Esophagus muscularis mucosa (tissue), 4 donors: ENCODE measurements around the gene LRRC4B.

Experiments used
- EP300 ChIP-seq: sonication (generic); formaldehyde crosslinking; IDR thresholded peaks from one replicate; pipeline ENCODE4 v1.6.1; 2017; ENCODE audit warnings: antibody characterized with exemption
- POLR2A ChIP-seq: fragments of 450-650 bp; IDR thresholded peaks from one replicate; pipeline ENCODE4 v1.6.1; 2017; ENCODE audit warnings: antibody characterized with exemption, moderate library complexity, mild to moderate bottlenecking, low read depth
- POLR2AphosphoS5 ChIP-seq, 2 donors: sonication (generic); formaldehyde crosslinking; IDR thresholded peaks; one replicate each; pipeline ENCODE4 v1.6.1; 2017; ENCODE audit warnings: antibody characterized with exemption in 2 of 2
- TF ChIP-seq, protein P1 (sequence below), 3 experiments: fragments of 200-600 bp in 2 of 3; fragments of 450-650 bp in 1 of 3; sonication (generic) in 2 of 3; IDR thresholded peaks; one replicate each; pipeline ENCODE4 v1.5.1; 2017 to 2019; ENCODE audit warnings: antibody characterized with exemption in 3 of 3, mild to moderate bottlenecking in 2 of 3, moderate library complexity in 1 of 3

DNA sequence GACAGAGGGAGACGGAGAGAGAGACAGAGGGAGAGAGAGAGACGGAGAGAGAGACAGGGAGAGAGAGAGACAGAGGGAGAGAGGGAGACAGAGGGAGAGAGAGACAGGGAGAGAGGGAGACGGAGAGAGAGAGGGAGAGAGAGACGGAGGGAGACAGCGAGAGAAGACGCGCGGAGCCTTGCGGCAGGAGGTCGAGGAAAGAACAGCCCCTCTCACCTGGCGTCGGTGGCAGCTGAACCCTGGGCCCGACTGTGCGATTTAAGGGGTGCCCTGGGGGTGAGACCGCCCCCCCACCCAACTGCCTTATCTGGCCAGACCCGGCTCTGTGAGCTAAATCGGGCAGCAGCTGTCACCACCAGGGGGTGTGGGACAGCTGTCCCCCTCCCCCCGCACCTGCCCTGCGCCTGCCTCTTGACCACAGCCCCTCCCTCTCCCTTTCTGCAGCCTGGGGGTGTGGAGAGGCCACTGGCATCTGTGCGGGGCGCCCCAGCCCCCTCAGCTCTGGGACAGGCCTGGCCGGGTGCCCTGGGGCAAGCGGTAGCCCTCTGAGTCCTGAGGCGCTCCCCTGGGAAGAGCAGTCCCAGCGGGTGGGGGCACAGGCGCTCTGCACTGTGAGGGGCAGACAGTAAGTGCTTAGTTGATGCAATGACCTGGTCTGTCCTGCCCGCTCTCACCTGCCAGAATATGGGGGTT is 68.0 kb downstream of the LRRC4B start:
- TF ChIP-seq EP300: no peak
- no peak for TF ChIP-seq POLR2AphosphoS5 (IDR thresholded peaks at IDR 0.05)
- TF ChIP-seq, protein P1, sequence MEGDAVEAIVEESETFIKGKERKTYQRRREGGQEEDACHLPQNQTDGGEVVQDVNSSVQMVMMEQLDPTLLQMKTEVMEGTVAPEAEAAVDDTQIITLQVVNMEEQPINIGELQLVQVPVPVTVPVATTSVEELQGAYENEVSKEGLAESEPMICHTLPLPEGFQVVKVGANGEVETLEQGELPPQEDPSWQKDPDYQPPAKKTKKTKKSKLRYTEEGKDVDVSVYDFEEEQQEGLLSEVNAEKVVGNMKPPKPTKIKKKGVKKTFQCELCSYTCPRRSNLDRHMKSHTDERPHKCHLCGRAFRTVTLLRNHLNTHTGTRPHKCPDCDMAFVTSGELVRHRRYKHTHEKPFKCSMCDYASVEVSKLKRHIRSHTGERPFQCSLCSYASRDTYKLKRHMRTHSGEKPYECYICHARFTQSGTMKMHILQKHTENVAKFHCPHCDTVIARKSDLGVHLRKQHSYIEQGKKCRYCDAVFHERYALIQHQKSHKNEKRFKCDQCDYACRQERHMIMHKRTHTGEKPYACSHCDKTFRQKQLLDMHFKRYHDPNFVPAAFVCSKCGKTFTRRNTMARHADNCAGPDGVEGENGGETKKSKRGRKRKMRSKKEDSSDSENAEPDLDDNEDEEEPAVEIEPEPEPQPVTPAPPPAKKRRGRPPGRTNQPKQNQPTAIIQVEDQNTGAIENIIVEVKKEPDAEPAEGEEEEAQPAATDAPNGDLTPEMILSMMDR (IDR thresholded peaks at IDR 0.05): no peak
- TF ChIP-seq POLR2A: peak; percentile 55
